ENCODE measurements around the gene WDFY4.

Gene WDFY4

DNA sequence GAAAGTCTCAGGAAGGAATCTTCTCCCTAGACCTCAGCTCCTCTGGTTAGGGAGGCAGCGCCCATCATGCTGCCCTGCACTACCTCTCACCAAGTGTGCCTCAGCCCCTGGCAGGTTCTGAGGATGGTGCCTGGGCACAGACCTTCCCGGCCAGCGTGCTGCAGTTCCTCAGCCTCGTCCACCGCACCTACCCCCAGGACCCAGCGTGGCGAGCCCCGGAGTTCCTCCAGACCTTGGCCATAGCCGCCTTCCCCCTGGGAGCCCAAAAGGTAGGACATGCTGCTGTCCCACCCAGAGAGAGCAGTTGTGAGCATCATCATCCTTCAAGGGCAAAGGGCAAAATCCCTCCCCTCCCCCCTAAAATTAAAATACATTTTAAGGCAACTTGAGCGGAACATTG, 132.5 kb downstream of the WDFY4 start:
- no peak for DNase-seq (ENCODE audit: low spot score)

DNA sequence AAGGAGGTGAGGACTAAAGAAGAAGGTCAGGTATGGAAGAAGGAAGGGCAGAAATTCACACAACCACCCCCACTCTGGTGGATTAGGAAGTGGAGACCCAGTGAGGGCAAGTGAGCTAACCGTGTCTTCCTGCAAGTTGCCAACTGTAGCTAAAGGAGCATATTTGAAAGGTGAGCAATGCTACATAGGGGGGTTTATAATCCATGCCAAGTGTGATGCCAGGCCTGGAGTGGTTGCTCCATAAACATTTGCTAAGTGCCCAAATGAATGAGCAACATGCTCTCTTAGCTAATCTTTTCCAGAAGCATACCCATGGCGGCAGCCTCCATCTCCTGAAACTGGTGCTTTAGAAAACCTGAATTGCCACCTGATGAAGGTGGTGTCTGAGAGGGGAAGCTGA, 133.4 kb downstream of the WDFY4 start:
- DNase-seq (ENCODE audit: low spot score) = peak; percentile 78

DNA sequence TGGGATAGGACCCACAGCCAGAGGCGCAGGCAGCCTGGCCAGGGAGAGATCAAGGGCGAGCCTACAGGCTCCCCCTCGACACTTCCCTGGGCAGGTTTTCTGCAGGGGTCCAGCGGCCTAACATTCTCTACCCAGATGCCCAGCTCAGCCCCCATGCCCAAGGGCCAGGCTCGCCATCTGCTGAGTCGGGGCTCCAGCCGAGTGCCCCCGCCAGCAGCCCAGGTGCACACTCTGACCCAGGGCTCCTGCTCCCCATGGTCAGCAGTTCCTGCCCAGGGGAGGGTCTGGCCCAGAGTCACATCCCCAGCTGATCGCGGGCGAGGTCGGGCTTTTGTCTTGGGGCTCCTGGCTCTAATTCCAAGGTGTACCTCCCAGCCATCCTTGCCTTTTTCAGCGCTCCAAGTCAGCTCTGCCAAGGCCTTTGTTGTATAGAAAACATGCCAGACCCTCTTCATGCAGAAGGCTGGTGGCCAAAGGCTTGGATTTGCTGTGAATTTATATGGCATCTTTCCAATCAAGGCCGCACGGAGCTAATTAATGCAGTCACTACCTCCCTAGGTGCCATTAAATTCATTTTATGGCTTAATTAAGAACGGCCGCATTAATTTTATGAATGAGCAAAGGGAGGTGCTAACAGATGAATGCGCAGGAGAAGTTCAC, 134.3 kb downstream of the WDFY4 start:
- DNase-seq (ENCODE audit: low spot score) = no peak

DNA sequence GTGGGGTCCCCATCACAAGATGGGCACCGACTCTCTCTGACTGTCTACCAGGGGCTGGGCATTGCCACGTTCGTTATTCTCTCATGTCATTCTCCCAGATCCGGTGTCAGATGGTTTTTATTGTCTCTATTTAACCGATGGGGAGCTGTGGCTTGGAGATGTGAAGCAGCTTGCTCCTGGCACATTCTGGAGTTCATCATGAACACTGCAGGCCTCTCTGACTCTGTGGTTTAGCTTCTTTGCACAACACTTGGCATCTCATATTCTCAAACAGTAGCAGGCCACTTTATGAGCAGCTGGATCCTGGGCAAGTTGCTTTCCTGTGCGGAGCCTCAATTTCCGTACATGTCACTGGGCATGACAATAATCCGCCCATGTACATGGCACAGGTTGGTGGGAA, 135.1 kb downstream of the WDFY4 start:
- DNase-seq (ENCODE audit: low spot score) = no peak

DNA sequence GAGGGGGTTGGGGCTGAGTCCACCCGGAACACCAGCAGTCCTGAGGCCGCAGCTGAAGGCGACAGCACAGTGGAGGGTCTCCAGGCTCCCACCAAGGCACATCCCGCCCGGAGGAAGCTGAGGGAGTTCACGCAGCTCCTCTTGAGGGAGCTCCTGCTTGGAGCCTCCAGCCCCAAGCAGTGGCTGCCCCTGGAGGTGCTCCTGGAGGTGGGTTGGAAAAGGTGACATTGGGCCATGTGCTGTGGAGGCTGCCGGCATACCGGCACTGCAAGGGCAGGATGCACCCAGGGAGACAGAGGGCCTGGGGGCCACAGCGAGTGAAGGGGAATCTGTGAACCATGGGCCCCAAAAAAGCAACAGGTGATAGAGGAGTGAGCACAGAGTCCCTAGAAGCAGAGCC, 135.6 kb downstream of the WDFY4 start:
- DNase-seq (ENCODE audit: low spot score) = no peak

DNA sequence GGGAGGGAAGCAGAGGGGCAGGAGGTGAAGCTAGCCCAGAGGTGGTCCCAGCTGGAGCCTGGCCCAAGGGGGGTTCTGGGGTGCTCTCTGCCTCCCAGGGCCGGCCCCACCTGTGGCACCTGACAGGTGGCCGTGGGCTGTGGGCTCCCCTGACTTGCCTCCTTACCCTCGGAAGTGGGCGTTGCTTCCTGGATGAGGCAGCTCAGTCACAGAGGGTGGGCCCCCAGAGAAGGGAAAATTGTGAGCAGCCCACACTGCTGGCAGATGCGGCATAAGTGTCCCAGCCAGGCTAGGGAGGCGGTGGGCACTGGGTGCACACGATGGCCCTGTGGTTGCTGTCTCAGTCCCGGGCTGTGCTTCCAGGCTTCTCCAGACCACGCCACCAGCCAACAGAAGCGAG, 136.0 kb downstream of the WDFY4 start:
- DNase-seq (ENCODE audit: low spot score) = no peak

DNA sequence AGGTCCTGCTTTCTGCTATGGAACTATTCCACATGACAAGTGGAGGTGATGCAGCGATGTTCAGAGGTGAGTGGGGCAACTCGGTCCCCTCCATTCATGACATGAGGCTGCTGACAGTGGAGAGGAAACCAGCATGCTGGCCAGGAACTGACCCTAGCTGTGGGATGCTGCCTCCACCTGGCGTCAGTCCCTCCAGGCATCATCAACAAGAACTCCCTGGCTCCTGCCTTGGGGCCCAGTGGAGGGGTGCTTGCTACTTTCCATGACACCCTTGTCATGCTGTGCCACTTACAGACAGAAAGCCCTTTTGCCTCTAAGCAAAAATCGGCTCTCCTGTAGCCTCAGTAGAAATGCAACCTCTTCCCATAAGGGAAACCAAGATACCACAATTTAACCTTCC, 136.4 kb downstream of the WDFY4 start:
- no peak for DNase-seq (ENCODE audit: low spot score)

DNA sequence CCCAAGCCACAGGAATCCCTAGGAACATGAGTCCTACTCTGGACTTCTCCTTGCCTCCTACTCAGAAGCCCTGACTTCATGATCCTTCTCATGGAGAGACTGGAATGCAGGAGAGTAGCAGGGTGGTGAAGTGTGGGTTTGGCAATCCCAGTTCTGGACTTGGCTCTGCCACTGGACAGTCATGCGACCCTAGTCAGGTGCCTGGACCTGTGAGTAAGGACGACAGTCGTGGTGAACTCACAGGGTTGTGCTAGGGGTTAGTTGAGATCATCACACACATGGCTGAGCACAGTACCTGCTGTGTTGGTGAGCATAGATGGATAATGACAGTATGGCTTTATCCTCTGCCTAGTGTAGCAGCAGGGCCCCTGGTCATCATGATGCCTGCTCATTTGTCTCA, 137.0 kb downstream of the WDFY4 start:
- DNase-seq (ENCODE audit: low spot score) = peak; percentile 98

DNA sequence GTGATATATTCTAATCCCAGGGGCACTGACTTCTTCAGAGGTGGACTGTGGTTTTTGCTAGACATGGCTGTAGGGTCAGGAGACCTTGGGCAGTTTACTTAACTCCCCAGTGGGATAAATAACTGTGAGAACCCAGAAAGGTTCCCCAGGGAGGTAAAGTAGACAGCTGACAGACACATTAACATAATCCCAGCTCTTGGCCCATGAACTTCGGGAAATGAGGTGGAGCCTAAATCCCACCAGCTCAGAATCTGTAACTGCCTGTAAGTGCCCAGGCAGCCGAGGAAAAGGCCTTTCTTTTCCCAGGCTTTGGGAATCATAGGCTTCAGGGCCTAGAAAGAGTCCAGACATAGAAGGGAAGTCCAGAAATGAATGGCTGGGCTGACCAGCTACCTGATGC, 149.0 kb downstream of the WDFY4 start:
- DNase-seq (ENCODE audit: low spot score) = no peak

DNA sequence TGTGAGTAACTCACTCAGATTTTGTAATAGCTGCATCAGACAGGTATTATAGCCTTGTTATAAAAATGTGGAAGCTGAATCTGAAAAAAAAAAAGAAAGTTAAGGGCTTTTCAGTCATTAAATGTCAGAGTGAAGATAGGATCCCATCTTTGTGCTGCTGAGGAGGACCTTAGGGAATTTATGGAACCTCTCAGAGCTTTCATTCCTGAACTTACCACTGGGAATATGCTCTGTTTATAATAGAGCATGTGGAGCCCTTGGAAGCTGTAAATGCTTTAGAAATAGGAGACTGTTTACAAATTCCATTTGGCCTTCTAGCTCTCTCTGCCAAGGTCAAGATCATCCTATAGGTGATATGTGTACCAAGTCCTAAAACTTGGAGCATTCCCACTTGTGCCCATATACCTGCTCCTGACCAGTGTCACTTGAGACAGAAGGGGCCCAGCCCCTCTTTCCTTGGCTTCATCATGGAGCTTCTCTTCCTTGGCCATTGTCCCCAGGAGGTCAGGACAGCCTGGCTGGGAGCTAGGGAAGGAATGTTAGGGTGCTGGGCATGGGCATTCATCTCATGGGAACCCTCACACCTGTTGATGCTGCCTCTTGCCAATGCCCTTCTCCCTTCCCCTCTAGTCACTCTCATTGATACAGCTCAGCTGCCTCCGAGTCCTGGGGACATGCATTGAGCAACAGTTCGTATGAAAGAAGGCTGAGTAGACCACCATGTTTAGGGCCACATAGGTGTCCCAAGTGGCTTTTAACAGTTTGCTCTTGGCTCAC, 149.7 kb downstream of the WDFY4 start:
- DNase-seq (ENCODE audit: low spot score) = no peak

DNA sequence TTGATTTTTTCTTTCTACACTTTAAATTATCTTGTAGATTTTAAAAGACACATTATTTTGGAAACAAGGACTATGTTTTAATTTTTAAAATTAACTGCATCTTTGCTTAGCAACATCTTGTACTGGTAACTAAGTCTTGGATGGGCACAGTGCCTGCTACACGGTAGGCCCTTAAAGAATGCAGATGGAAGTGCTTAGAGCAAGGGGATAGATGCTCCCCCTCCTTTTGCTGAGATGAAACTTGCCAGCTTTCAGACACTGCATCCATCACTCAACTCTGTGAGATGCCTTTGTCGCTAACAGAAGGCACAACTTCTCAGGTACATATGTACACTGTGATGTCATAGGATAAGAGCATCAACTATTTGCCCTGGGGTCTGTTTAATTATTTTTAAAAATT, 151.1 kb downstream of the WDFY4 start:
- DNase-seq (ENCODE audit: low spot score) = no peak

DNA sequence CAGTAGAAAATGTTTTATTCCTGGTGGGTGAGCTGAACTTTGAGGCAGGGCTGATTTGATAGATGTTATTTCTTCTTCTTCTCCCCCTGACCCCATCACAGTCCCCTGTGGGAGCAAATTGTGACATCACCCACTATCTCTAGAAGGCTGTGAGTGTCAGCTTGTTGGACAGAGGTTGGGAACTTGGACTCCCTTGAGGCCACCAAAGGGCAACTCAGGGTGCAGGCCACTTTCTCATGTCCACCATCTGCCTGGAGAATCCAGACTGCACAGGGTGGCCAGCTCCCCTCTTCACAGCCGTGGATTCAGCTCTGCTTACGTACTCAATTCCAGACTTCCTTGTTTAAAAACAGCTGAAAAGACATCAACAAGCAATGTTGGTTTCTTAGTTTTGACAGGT, 151.9 kb downstream of the WDFY4 start:
- no peak for DNase-seq (ENCODE audit: low spot score)

DNA sequence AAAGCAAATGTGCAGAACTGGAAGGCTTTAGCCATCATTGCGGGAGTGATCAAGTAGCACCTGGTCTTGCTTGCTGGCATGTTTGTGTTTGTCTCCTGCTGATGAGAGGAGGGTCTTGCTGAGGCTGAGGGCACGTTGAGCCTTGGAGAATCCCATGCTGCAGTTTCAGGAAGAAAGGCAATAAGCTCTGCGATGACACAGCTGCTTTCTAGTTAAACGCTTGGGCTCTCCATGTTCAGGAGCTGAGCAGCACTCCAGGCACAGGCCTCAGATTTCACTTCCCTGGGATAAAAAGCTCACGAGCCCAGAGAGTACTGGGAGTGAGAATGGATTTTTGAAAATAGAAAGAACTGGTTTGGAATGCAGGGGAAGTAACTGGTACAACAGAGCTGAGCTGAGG, 154.2 kb downstream of the WDFY4 start:
- no peak for DNase-seq (ENCODE audit: low spot score)

DNA sequence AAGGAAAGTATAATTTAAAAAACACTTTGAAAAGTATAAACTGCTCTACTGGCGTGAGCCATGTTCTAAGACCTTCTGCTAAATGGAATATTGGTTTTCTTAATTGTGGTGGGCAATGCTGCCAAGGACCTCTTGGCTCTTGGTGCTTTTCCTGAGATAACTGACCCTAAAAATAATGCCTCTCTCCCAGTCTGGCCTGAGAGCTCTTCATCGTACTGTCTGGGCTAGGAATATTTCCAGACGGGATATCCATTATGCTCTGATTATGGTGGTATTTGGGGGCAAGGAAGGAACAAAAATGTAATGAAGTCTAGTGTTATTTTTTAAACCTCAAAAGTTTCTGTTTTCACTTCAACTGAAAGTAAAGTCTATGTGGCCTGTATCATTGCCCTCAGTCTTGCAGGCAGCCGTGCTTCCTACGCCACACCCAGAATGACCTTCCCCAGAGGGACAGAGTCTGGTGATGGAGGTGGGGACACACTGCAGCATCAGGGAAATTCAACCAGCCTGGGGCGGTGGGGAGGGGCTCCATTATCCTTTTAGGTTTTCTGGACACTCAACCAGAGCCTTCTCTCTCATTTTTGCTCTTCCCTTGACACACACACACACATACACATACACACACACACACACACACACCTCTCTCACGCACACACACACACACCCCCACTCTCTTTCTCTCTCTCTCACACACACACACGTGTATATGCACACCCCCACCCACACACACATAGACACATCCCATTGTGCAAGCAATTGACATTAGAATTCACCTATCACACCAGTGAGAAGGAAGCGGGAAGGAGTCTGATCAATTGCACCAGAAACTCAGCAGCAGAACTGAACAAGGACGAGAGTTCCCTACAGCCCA, 155.4 kb downstream of the WDFY4 start:
- no peak for DNase-seq (ENCODE audit: low spot score)

DNA sequence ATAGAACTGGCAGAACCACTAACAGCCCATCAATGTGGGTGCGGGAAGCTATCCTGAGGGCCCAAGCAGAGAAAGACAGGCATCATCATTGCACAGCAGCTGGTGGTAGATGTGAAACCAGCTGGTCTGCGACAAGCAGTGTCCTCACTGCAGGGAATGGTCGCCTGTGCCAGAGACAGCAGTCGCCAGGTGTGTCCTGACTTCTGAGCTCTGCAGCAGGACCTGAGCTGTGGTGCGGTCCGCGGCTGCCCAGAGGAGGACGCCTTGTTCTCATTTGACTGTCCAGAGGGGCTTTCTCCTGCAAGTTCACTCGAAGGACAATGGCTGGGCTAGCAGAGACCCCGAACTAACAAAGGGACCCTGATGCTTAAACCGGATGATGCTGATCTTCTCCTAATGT, 157.6 kb downstream of the WDFY4 start:
- no peak for DNase-seq (ENCODE audit: low spot score)

DNA sequence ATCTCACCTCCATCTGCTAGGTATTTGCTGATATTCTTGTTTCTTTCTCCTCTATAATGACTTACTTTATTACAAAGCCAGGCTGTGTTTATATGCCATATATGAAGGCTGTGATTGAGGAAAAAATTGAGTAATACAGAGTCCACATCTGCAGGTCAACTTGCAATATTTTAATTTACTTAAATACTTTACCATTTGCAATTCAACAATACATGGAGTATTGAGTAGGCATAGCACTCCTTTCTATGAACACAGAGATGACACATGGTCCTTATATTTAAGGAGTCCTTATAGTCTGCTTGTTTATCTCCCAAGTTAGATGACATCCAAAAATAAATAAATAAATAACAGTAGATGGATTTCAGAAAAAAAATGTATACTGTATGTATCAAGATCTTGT, 158.5 kb downstream of the WDFY4 start:
- DNase-seq (ENCODE audit: low spot score) = no peak

DNA sequence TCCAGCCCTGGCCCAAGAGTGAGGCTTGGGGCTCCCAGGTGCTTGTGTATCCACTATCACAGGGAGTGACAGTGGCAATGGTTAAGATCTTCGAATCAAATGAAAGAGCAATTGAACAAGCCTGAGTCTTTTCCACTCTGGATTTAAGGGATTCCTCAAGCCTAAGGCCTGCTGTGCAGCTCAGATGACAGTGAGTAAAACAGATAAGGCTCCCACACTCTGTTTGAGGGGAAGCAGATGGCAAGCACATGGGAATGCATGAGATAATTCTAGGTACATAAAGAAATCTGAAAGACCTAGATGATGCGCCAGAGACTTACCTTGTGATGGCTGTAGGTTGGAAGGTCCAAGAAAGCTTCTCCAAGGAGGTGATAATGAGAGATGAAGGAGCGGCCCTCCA, 159.9 kb downstream of the WDFY4 start:
- no peak for DNase-seq (ENCODE audit: low spot score)

DNA sequence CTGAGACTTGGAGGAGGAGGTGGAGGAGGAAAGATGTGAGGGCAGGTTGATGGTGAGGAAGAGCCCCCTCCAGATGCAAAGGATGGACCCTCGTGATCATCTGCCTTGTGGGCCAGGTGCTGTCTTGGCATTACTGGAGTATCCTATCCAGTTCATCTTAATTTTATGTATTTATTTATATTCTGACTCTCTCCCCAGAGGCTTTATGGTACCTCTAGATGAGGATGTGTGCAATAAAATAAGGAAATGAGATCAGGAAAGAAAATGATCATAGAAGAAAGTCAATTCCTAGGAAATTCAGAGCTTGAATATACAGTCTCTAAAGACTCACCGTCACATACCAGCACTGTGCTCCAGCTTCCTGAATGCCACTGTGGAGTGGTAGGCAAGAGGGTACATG, 160.8 kb downstream of the WDFY4 start:
- DNase-seq (ENCODE audit: low spot score) = no peak

DNA sequence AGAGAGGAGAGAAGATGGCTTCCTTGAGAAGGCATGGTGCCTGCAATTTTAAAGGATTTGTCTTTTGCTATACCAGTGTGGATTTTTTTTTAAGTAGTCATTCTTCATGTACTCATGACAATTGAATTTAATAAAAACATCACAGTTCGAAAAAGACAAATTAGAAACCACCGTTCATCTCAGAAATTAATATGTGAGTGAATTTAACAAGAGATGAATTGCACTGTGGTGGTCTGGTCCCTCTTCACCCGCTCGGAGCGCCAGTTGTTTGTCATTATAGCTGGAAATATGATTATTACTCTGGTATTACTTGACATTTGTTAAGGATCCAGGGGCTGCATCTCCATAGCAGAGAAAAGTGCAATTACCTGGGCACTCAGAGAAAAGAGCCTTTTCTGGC, 163.0 kb downstream of the WDFY4 start:
- no peak for DNase-seq (ENCODE audit: low spot score)

DNA sequence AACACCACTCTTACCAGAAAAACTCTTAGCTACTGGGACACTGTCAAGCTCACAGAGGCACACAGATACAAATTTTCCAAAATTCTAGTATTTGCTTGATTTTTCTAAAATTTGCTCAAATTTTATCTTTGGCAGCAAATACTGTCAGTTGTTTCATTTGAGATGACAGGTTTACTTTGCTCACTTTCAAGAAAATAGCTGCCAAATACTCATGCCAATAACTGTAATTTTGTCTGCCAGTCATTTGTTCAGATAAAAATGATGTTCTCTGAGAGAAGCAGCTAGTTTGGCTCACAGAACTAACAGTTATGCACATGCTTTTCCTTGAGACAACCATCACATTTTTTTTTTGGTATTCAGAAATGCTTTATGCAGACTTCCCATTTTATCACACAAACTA, 172.2 kb downstream of the WDFY4 start:
- DNase-seq (ENCODE audit: low spot score) = no peak

DNA sequence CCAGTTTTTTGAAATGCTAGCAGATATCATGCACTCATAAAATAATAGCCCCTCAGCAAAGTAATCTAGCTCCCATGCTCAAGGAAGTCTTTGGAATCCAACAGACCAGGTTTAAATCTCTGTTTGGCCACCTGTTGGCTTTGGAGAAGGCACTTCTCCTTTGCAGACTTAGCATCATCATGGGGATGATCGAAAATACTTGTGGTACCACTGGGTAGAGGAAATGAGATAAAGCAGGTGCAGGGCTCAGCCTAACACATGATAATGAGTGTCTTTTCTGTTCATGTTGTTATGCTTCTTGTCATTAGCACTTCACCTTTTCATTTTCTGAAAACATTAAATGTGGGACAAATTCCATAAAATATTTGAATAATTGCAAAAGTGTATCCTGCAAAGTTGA, 187.6 kb downstream of the WDFY4 start:
- no peak for DNase-seq (ENCODE audit: low spot score)

DNA sequence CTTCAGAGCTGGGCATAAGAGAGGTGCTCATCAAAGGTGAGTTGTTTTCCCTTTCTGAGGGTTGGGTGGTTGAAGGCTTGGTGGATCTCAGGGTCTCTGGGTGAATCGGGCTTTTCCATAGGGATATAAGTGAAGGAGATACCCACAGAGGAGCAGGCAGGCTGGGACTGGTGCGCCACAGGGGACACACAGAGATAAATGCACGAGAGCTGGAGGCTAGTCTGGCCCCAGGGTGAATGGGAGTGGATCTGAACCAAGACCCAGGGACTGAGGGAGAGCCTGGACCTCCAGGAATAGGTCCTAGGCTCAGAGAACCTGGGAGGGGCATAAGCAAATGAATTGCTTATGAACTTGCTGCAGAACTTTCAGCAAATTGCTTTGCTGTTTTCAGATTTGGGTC, 193.4 kb downstream of the WDFY4 start:
- no peak for DNase-seq (ENCODE audit: low spot score)

DNA sequence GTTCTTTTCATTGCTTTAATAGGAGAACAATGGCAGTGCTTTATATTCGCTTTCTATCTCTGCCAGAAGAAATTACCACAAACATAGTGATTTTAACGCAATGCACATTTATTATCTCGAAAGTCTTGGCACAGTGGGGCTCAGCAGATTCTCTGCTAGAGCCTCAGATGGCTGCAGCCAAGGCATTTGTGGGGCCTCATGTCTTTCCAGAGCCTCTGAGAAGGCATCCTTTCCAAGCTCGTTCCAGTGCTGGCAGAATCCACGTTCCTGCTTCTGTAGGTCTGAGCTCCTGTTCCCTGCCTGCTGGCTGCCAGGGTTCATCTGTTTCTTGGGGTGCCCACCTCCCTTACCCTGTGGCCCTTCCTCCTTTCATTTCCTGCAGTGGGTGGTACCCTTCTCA, 194.8 kb downstream of the WDFY4 start:
- DNase-seq (ENCODE audit: low spot score) = no peak
